IMR-90 (cell line): ENCODE results near the gene BTBD1. TPM values are rescaled to one million over a fixed set of nuclear protein-coding genes. Genes with fewer than 3 reads are reported as not detected.

Source experiments
- ATAC-seq: fragments of 200-7000 bp; cut with Tn5 transposase; 2 replicates; pipeline ENCODE4 v1.9.1; 2020; ENCODE audit warnings: low read depth, mild to moderate bottlenecking, moderate library complexity
- BruUV-seq: library from RNA; stranded (reverse); fragments of 400-500 nt; replicated peaks from 2 replicates; lab custom pipeline; 2021; lab: Mats Ljungman, UMichigan
- CTCF ChIA-PET: fragments of 300-600 bp; formaldehyde crosslinking; extraction: SDS; loops from one replicate; lab custom pipeline; 2021; ENCODE audit warnings: antibody characterized with exemption; lab: Yijun Ruan, JAX
- POLR2A ChIA-PET: fragments of 300-600 bp; sonication (Branson Sonifier 250); formaldehyde crosslinking; loops from one replicate; lab custom pipeline; 2022; ENCODE audit warnings: antibody characterized with exemption; ENCODE audit not compliant: unreplicated experiment; lab: Charles Lee
- DNase-seq: peaks from one replicate; pipeline ENCODE4 v3.0.0; 2013
- H2AFZ ChIP-seq: replicated peaks from 2 replicates; pipeline ENCODE3; 2013; ENCODE audit warnings: low read length, mild to moderate bottlenecking; ENCODE audit not compliant: poor library complexity
- H2AK5ac ChIP-seq: 2 replicates; pipeline ENCODE4 v1.6.1; 2013; ENCODE audit warnings: low read depth, low read length, inconsistent platforms
- H2AK9ac ChIP-seq: replicated peaks from 2 replicates; pipeline ENCODE3; 2013; ENCODE audit warnings: mild to moderate bottlenecking, low read depth, low read length, moderate library complexity; ENCODE audit not compliant: poor library complexity
- H2BK120ac ChIP-seq: 2 replicates; pipeline ENCODE4 v1.6.1; 2013; ENCODE audit warnings: low read depth, low read length, inconsistent platforms
- H2BK15ac ChIP-seq: 3 replicates; pipeline ENCODE4 v1.6.1; 2013; ENCODE audit warnings: low read depth, low read length, inconsistent platforms
- H2BK20ac ChIP-seq: 2 replicates; pipeline ENCODE4 v1.6.1; 2013; ENCODE audit warnings: low read depth, mild to moderate bottlenecking, inconsistent platforms, low read length, moderate library complexity
- H2BK5ac ChIP-seq: 2 replicates; pipeline ENCODE4 v1.6.1; 2013; ENCODE audit warnings: mild to moderate bottlenecking, low read depth, low read length, inconsistent platforms; ENCODE audit not compliant: poor library complexity, severe bottlenecking
- H3K14ac ChIP-seq: replicated peaks from 2 replicates; pipeline ENCODE4 v1.6.1; 2013; ENCODE audit warnings: low read depth, low read length, inconsistent platforms
- H3K18ac ChIP-seq: 2 replicates; pipeline ENCODE4 v1.6.1; 2013; ENCODE audit warnings: low read depth, low read length, control low read depth
- H3K23ac ChIP-seq: 2 replicates; pipeline ENCODE4 v1.6.1; 2013; ENCODE audit warnings: low read depth, low read length, inconsistent platforms
- H3K27ac ChIP-seq: 2 replicates; pipeline ENCODE4 v1.5.1; 2013; ENCODE audit warnings: mild to moderate bottlenecking, control low read depth, low read length; ENCODE audit not compliant: insufficient read depth
- H3K27me3 ChIP-seq: 2 replicates; pipeline ENCODE4 v1.6.1; 2013; ENCODE audit warnings: low read length; ENCODE audit not compliant: control insufficient read depth, insufficient read depth
- H3K36me3 ChIP-seq: 2 replicates; pipeline ENCODE4 v1.6.1; 2013; ENCODE audit warnings: low read length, mixed read lengths; ENCODE audit not compliant: control insufficient read depth, insufficient read depth
- H3K4ac ChIP-seq: 2 replicates; pipeline ENCODE4 v1.6.1; 2013; ENCODE audit warnings: low read depth, low read length, inconsistent platforms
- H3K4me1 ChIP-seq: 2 replicates; pipeline ENCODE4 v1.6.1; 2013; ENCODE audit warnings: low read length, mixed read lengths; ENCODE audit not compliant: control insufficient read depth, insufficient read depth
- H3K4me2 ChIP-seq: 2 replicates; pipeline ENCODE4 v1.6.1; 2013; ENCODE audit warnings: low read depth, mild to moderate bottlenecking, control low read depth, low read length, moderate library complexity
- H3K4me3 ChIP-seq: 2 replicates; pipeline ENCODE4 v1.5.1; 2013; ENCODE audit warnings: low read depth, mild to moderate bottlenecking, control low read depth, low read length, moderate library complexity; ENCODE audit not compliant: insufficient read depth
- H3K56ac ChIP-seq: 2 replicates; pipeline ENCODE4 v1.6.1; 2013; ENCODE audit warnings: low read length, inconsistent platforms; ENCODE audit not compliant: insufficient read depth; ENCODE audit errors: extremely low read depth
- H3K79me1 ChIP-seq, 2 experiments: 2 replicates each; pipeline ENCODE4 v1.6.1; 2013; ENCODE audit warnings: low read length in 2 of 2, inconsistent platforms in 1 of 2, low read depth in 1 of 2
- H3K9ac ChIP-seq: 2 replicates; pipeline ENCODE4 v1.6.1; 2013; ENCODE audit warnings: low read depth, low read length, control low read depth
- H3K9me1 ChIP-seq: 2 replicates; pipeline ENCODE4 v1.6.1; 2013; ENCODE audit warnings: low read length, inconsistent platforms; ENCODE audit not compliant: insufficient read depth
- H3K9me3 ChIP-seq: 2 replicates; pipeline ENCODE4 v1.6.1; 2013; ENCODE audit warnings: low read length; ENCODE audit not compliant: control insufficient read depth, insufficient read depth
- H4K20me1 ChIP-seq: 2 replicates; pipeline ENCODE4 v1.6.1; 2013; ENCODE audit warnings: low read length, inconsistent platforms; ENCODE audit not compliant: insufficient read depth
- H4K5ac ChIP-seq: 2 replicates; pipeline ENCODE4 v1.6.1; 2013; ENCODE audit warnings: mild to moderate bottlenecking, low read depth, low read length, control low read depth
- H4K8ac ChIP-seq, 2 experiments: 2 replicates each; pipeline ENCODE4 v1.6.1; 2013; ENCODE audit warnings: low read depth in 2 of 2, low read length in 2 of 2, control low read depth in 1 of 2, inconsistent platforms in 1 of 2
- H4K91ac ChIP-seq: 2 replicates; pipeline ENCODE4 v1.6.1; 2013; ENCODE audit warnings: low read depth, low read length, inconsistent platforms; ENCODE audit not compliant: insufficient read depth
- BHLHE40 ChIP-seq: fragments of 150-350 bp; IDR thresholded peaks from 2 replicates; pipeline ENCODE4 v1.6.1; 2016; ENCODE audit warnings: mild to moderate bottlenecking, low read depth, low read length
- MXI1 ChIP-seq: IDR thresholded peaks from 2 replicates; pipeline ENCODE4 v1.6.1; 2012; ENCODE audit warnings: low read depth, mild to moderate bottlenecking, low read length, moderate library complexity, borderline replicate concordance
- NFE2L2 ChIP-seq: fragments of 150-350 bp; IDR thresholded peaks from 2 replicates; pipeline ENCODE4 v1.6.1; 2016; ENCODE audit warnings: low read depth, mild to moderate bottlenecking, low read length
- POLR2A ChIP-seq: IDR thresholded peaks from 2 replicates; pipeline ENCODE4 v1.6.1; 2012; ENCODE audit warnings: mild to moderate bottlenecking, low read depth, low read length
- RAD21 ChIP-seq: IDR thresholded peaks from 2 replicates; pipeline ENCODE4 v1.6.1; 2012; ENCODE audit warnings: low read length, improper control_type of control experiment
- RFX5 ChIP-seq: IDR thresholded peaks from 2 replicates; pipeline ENCODE4 v1.8.0; 2012; ENCODE audit warnings: low read depth, mild to moderate bottlenecking, low read length, moderate library complexity
- WGBS, 2 experiments: methylation state at CpG; one replicate each; pipeline versions ENCODE4 v1.1.5 to v1.1.7; 2013; ENCODE audit warnings: missing lambda C conversion rate in 2 of 2; ENCODE audit not compliant: insufficient read length in 1 of 2; ENCODE audit errors: extremely low coverage in 2 of 2; 5-methylcytosine and 5-hydroxymethylcytosine counted together
- dilution Hi-C: fragments of 300-500 bp; cut with HindIII; formaldehyde crosslinking; loops from one replicate; pipeline ENCODE4 v1.14.3; 2018; ENCODE audit warnings: low sequenced_read_pairs; ENCODE audit not compliant: unreplicated experiment
- in situ Hi-C: fragments of 300-500 bp; cut with MboI; formaldehyde crosslinking; loops from 3 replicates; pipeline ENCODE4 v1.14.3; 2019; ENCODE audit warnings: low sequenced_read_pairs, inconsistent platforms, mixed read lengths
- intact Hi-C: fragments of 100-400 bp; cut with micrococcal nuclease; formaldehyde crosslinking; loops from 2 replicates; pipeline ENCODE4 v1.10.0; 2022
- polyA plus RNA-seq, 3 experiments: library from polyadenylated mRNA; depleted of rRNA; stranded (reverse); fragments of >200 nt; gene quantifications; 2 replicates each; pipeline ENCODE4 v1.2.3, GENCODE V29; 2012; ENCODE audit warnings: low replicate concordance in 1 of 3
- total RNA-seq: library from RNA; depleted of rRNA; stranded (reverse); fragments of >200 nt; gene quantifications from 2 replicates; pipeline ENCODE4 v1.2.3, GENCODE V29; 2012

BTBD1 gene
- total and polyA plus RNA-seq, 2 of the 4 experiments (the other 2 are of a cell fraction) = 39.3 to 78.7 TPM

DNA sequence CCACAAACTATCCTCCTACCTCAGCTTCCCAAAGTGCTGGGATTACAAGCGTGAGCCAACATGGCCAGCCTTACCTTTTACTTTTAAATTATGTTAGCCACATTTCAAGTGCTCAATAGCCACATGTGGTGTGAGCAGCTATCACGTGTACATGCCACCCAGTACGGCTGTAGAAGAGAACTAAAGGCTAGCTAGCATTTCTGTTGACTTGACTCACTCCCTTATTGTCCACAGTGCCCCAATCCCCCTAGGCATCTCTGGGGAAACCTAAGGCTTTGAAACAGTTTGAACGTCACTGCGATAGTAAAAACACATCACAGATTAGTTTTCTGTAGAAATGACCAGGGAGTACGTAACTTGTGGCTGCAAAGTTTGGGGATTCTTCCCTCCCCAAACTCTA is 67.6 kb downstream of the BTBD1 start:
- Histone ChIP-seq H3K18ac (no peak overlapping the region), H3K4me2 (no peak overlapping the region), H3K4me3 (no peak overlapping the region), H3K27me3 (no peaks in the 10 kb centered on the region), H3K56ac (no peak overlapping the region), H2BK15ac (no peak overlapping the region), H4K8ac (no peak overlapping the region), H3K4ac (no peak overlapping the region), H2BK120ac (no peak overlapping the region), H3K79me1 (no peaks in the 10 kb centered on the region), H3K9me3 (no peaks in the 10 kb centered on the region), H2BK5ac (no peak overlapping the region), H3K9me1 (no peaks in the 10 kb centered on the region), H3K4me1 (peaks cover 2% of the 10 kb centered on the region; the same call in 1 of the 2 replicates), H4K20me1 (no peaks in the 10 kb centered on the region), H4K5ac (no peak overlapping the region), H3K36me3 (no peaks in the 10 kb centered on the region), H3K14ac (no peak overlapping the region), H2AFZ (no peak overlapping the region), H2AK9ac (no peak overlapping the region), H2AK5ac (no peak overlapping the region), H4K91ac (no peak overlapping the region), H2BK20ac (no peak overlapping the region), H3K23ac (no peak overlapping the region), H3K27ac (no peak overlapping the region), H3K9ac (no peak overlapping the region)
- ATAC-seq (no peak), DNase-seq (no peak)
- dilution Hi-C loops (no loop called here), in situ Hi-C loops (no loop called here), intact Hi-C loops (no loop called here)
- TF ChIP-seq NFE2L2 (no peak), RAD21 (no peak), POLR2A (no peak), RFX5 (no peak), MXI1 (no peak), BHLHE40 (no peak)
- CTCF ChIA-PET = interaction anchor here (0.9 kb wide), 2 partner anchors 12 to 14 kb away, joined by 3 read pairs; partner anchors contain the start of gene RAMAC
- POLR2A ChIA-PET = no interaction called here
- 100% methylated on average over 1 of the region's 6 CpGs; no CpG with 5 or more reads in 1 of the 2 experiments for WGBS, 2 experiments
- no TSS peak for BruUV-seq
